ENCODE results near the gene DALRD3. TPM values are rescaled to one million over a fixed set of nuclear protein-coding genes. Genes with fewer than 3 reads are reported as not detected.
A peak's percentile ranks its signal among the peaks of the same experiment; 100 is the strongest.

The DALRD3 gene
- total and polyA plus RNA-seq, 4 donors = 8.8 to 42.4 (median 15.4) TPM

- H3K4me1 ChIP-seq (ENCODE audit: control insufficient read depth in 1 of 2, insufficient read depth in 2 of 2, low read length in 2 of 2) = no peaks in the 10 kb centered on the region
- no peak overlapping the region for H3K4me3 ChIP-seq (ENCODE audit: low read length in 2 of 2)
- H3K36me3 ChIP-seq (ENCODE audit: control insufficient read depth in 1 of 2, insufficient read depth in 2 of 2, low read length in 1 of 2) = peaks cover 0 to 3% of the 10 kb centered on the region in 2 donors
- intact Hi-C loops (cut with DNase I) = loop anchor here in 1 of 2 donors (5.0 kb wide), 1 partner anchor 33 kb away; no protein-coding TSS in a partner anchor
- peaks cover 0 to 1% of the 10 kb centered on the region in 2 donors for H3K27me3 ChIP-seq (ENCODE audit: control insufficient read depth in 1 of 2, insufficient read depth in 2 of 2, low read length in 1 of 2)
- H3K27ac ChIP-seq (ENCODE audit: low read depth in 1 of 2, low read length in 2 of 2) = no peak overlapping the region
- no peak for ATAC-seq (ENCODE audit: low FRiP score)
- DNase-seq = no peak
- H3K9me3 ChIP-seq (ENCODE audit: control insufficient read depth, low read length) = no peaks in the 10 kb centered on the region
- 38 to 45% methylated on average over 12 of the region's 12 CpGs for WGBS, 2 donors
These were observed 1.6 kb upstream of the DALRD3 start for GRCh38 chr3:49019941-49020329.

- intact Hi-C loops (cut with DNase I) = no loop called here
- peaks cover 0 to 1% of the 10 kb centered on the region in 2 donors for H3K27me3 ChIP-seq (ENCODE audit: control insufficient read depth in 1 of 2, insufficient read depth in 2 of 2, low read length in 1 of 2)
- H3K4me3 ChIP-seq (ENCODE audit: low read length in 2 of 2) = peak overlapping the region; percentile 73 to 74
- H3K27ac ChIP-seq (ENCODE audit: low read depth in 1 of 2, low read length in 2 of 2) = peak overlapping the region in 1 of 2 donors; percentile 41
- ATAC-seq (ENCODE audit: low FRiP score) (no peak), DNase-seq (no peak)
- WGBS, 2 donors = 2% methylated on average over 16 to 18 of the region's 18 CpGs
- H3K4me1 ChIP-seq (ENCODE audit: control insufficient read depth in 1 of 2, insufficient read depth in 2 of 2, low read length in 2 of 2) = no peaks in the 10 kb centered on the region
- H3K36me3 ChIP-seq (ENCODE audit: control insufficient read depth in 1 of 2, insufficient read depth in 2 of 2, low read length in 1 of 2) = peaks cover 0 to 4% of the 10 kb centered on the region in 2 donors
- no peaks in the 10 kb centered on the region for H3K9me3 ChIP-seq (ENCODE audit: control insufficient read depth, low read length)
These were observed 277 bp upstream of the DALRD3 start for GRCh38 chr3:49018707-49019006.

GRCh38 chr3:49017229-49017970 is 980 bp downstream of the DALRD3 start:
- no peaks in the 10 kb centered on the region for H3K9me3 ChIP-seq (ENCODE audit: control insufficient read depth, low read length)
- ATAC-seq (ENCODE audit: low FRiP score) (no peak), DNase-seq (no peak)
- H3K36me3 ChIP-seq (ENCODE audit: control insufficient read depth in 1 of 2, insufficient read depth in 2 of 2, low read length in 1 of 2) = peaks cover 0 to 4% of the 10 kb centered on the region in 2 donors
- 7 to 9% methylated on average over 13 to 23 of the region's 23 CpGs for WGBS, 2 donors
- H3K4me3 ChIP-seq (ENCODE audit: low read length in 2 of 2) = peak overlapping the region in 1 of 2 donors; percentile 74
- intact Hi-C loops (cut with DNase I) = no loop called here
- H3K27me3 ChIP-seq (ENCODE audit: control insufficient read depth in 1 of 2, insufficient read depth in 2 of 2, low read length in 1 of 2) = peaks cover 0 to 1% of the 10 kb centered on the region in 2 donors
- no peak overlapping the region for H3K27ac ChIP-seq (ENCODE audit: low read depth in 1 of 2, low read length in 2 of 2)
- no peaks in the 10 kb centered on the region for H3K4me1 ChIP-seq (ENCODE audit: control insufficient read depth in 1 of 2, insufficient read depth in 2 of 2, low read length in 2 of 2)

GRCh38 chr3:49016414-49017228 is 1.8 kb downstream of the DALRD3 start:
- Histone ChIP-seq H3K4me3 (ENCODE audit: low read length in 2 of 2) (no peak overlapping the region), H3K36me3 (ENCODE audit: control insufficient read depth in 1 of 2, insufficient read depth in 2 of 2, low read length in 1 of 2) (peaks cover 0 to 4% of the 10 kb centered on the region in 2 donors), H3K27me3 (ENCODE audit: control insufficient read depth in 1 of 2, insufficient read depth in 2 of 2, low read length in 1 of 2) (peaks cover 0 to 1% of the 10 kb centered on the region in 2 donors), H3K4me1 (ENCODE audit: control insufficient read depth in 1 of 2, insufficient read depth in 2 of 2, low read length in 2 of 2) (no peaks in the 10 kb centered on the region), H3K9me3 (ENCODE audit: control insufficient read depth, low read length) (no peaks in the 10 kb centered on the region), H3K27ac (ENCODE audit: low read depth in 1 of 2, low read length in 2 of 2) (no peak overlapping the region)
- no peak for ATAC-seq (ENCODE audit: low FRiP score)
- intact Hi-C loops (cut with DNase I) = no loop called here
- 76 to 82% methylated on average over 6 of the region's 6 CpGs for WGBS, 2 donors
- DNase-seq = no peak

GRCh38 chr3:49015765-49016164 is 2.6 kb downstream of the DALRD3 start:
- 59 to 69% methylated on average over 6 of the region's 6 CpGs for WGBS, 2 donors
- no peak overlapping the region for H3K4me3 ChIP-seq (ENCODE audit: low read length in 2 of 2)
- ATAC-seq (ENCODE audit: low FRiP score) (no peak), DNase-seq (no peak)
- intact Hi-C loops (cut with DNase I) = no loop called here
- H3K4me1 ChIP-seq (ENCODE audit: control insufficient read depth in 1 of 2, insufficient read depth in 2 of 2, low read length in 2 of 2) = no peaks in the 10 kb centered on the region
- peaks cover 0 to 4% of the 10 kb centered on the region in 2 donors for H3K36me3 ChIP-seq (ENCODE audit: control insufficient read depth in 1 of 2, insufficient read depth in 2 of 2, low read length in 1 of 2)
- H3K9me3 ChIP-seq (ENCODE audit: control insufficient read depth, low read length) = no peaks in the 10 kb centered on the region
- H3K27me3 ChIP-seq (ENCODE audit: control insufficient read depth in 1 of 2, insufficient read depth in 2 of 2, low read length in 1 of 2) = no peaks in the 10 kb centered on the region
- no peak overlapping the region for H3K27ac ChIP-seq (ENCODE audit: low read depth in 1 of 2, low read length in 2 of 2)

- peaks cover 0 to 4% of the 10 kb centered on the region in 2 donors for H3K36me3 ChIP-seq (ENCODE audit: control insufficient read depth in 1 of 2, insufficient read depth in 2 of 2, low read length in 1 of 2)
- H3K9me3 ChIP-seq (ENCODE audit: control insufficient read depth, low read length) = no peaks in the 10 kb centered on the region
- H3K27me3 ChIP-seq (ENCODE audit: control insufficient read depth in 1 of 2, insufficient read depth in 2 of 2, low read length in 1 of 2) = no peaks in the 10 kb centered on the region
- H3K4me3 ChIP-seq (ENCODE audit: low read length in 2 of 2) = no peak overlapping the region
- no peaks in the 10 kb centered on the region for H3K4me1 ChIP-seq (ENCODE audit: control insufficient read depth in 1 of 2, insufficient read depth in 2 of 2, low read length in 2 of 2)
- ATAC-seq (ENCODE audit: low FRiP score) (no peak), DNase-seq (no peak)
- no peak overlapping the region for H3K27ac ChIP-seq (ENCODE audit: low read depth in 1 of 2, low read length in 2 of 2)
- 75% methylated on average over 8 of the region's 8 CpGs for WGBS, 2 donors
- intact Hi-C loops (cut with DNase I) = no loop called here
These were observed 3.3 kb downstream of the DALRD3 start for GRCh38 chr3:49015072-49015471.

- DNase-seq = no peak
- Histone ChIP-seq H3K4me1 (ENCODE audit: control insufficient read depth in 1 of 2, insufficient read depth in 2 of 2, low read length in 2 of 2) (no peaks in the 10 kb centered on the region), H3K27me3 (ENCODE audit: control insufficient read depth in 1 of 2, insufficient read depth in 2 of 2, low read length in 1 of 2) (no peaks in the 10 kb centered on the region), H3K36me3 (ENCODE audit: control insufficient read depth in 1 of 2, insufficient read depth in 2 of 2, low read length in 1 of 2) (peaks cover 0 to 4% of the 10 kb centered on the region in 2 donors), H3K4me3 (ENCODE audit: low read length in 2 of 2) (no peak overlapping the region), H3K27ac (ENCODE audit: low read depth in 1 of 2, low read length in 2 of 2) (no peak overlapping the region), H3K9me3 (ENCODE audit: control insufficient read depth, low read length) (no peaks in the 10 kb centered on the region)
- intact Hi-C loops (cut with DNase I) = no loop called here
- 81 to 85% methylated on average over 24 of the region's 24 CpGs for WGBS, 2 donors
- no peak for ATAC-seq (ENCODE audit: low FRiP score)
These were observed 4.4 kb downstream of the DALRD3 start for GRCh38 chr3:49013738-49014660.

- no peak for ATAC-seq (ENCODE audit: low FRiP score)
- intact Hi-C loops (cut with DNase I) = no loop called here
- no peak for DNase-seq
- Histone ChIP-seq H3K4me1 (ENCODE audit: control insufficient read depth in 1 of 2, insufficient read depth in 2 of 2, low read length in 2 of 2) (no peaks in the 10 kb centered on the region), H3K27ac (ENCODE audit: low read depth in 1 of 2, low read length in 2 of 2) (no peak overlapping the region), H3K36me3 (ENCODE audit: control insufficient read depth in 1 of 2, insufficient read depth in 2 of 2, low read length in 1 of 2) (peaks cover 0 to 4% of the 10 kb centered on the region in 2 donors), H3K9me3 (ENCODE audit: control insufficient read depth, low read length) (no peaks in the 10 kb centered on the region), H3K4me3 (ENCODE audit: low read length in 2 of 2) (no peak overlapping the region), H3K27me3 (ENCODE audit: control insufficient read depth in 1 of 2, insufficient read depth in 2 of 2, low read length in 1 of 2) (no peaks in the 10 kb centered on the region)
- 76 to 79% methylated on average over 19 of the region's 19 CpGs for WGBS, 2 donors
These were observed 5.2 kb downstream of the DALRD3 start for GRCh38 chr3:49013113-49013737.

All from aorta (tissue), 5 donors.